TTC549 (cell line): Measurements from ENCODE around the gene MRPL10.
A peak's percentile ranks its signal among the peaks of the same experiment; 100 is the strongest.

Source experiments
- FAIRE-seq: peaks from 2 replicates; lab custom pipeline; 2012; peaks lifted over from hg19 to GRCh38; lab: Jason Lieb, UNC

Gene MRPL10

DNA sequence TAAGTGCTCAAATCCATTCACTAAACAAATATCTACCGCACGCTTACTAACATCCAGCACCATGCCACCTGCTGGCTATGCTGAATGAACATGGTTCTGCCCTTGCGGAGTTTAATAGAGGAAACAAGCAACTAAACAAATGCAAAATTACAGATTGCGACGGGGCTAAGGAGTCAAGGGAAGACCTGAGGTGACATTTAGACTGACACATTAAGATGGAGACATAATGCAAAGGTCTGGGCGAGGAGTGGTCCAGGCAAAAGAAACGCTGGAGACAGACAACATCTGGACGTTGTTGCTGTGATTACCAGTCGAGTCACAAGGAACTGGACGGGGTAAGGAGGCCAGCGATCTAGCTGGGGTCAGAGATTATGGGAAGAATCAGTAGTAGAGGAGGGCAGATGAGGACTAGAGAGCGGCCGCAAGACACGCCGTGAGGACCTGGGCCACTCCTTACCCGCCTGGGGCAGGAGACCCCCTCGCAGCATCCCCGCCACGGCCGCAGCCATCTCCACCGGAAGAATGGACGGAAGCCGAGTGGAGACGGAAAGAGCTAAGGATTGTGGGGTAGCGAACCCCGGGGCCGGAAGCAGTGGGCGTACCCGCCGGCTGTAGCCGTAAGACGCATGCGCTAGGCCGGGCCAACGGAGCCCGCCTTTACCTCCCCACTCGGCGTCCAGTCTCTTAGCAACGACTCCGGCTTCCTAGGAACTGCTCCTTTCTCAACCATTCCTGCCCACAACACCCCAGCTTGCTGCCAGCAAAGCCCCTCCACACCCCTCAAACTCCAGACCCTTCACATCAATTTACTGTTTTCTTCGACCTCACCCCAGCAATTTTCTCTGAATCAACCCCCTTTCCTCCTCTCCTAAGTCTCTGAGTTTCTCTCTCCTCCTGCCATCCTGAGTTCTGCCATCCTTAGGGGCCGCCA is at the start of gene MRPL10, which contains the start of gene LRRC46:
TSS of gene MRPL10 (minus strand) at position 539 of the 931 bp plus-strand sequence. CDS start at position 509, 30 bp downstream.
TSS of gene LRRC46 (plus strand) at position 668 of the 931 bp plus-strand sequence. CDS start 320 bp downstream, outside the sequence.
- FAIRE-seq: peak; percentile 31

- FAIRE-seq: no peak
Observed at GRCh38 chr17:47879776-47880454, 48.6 kb upstream of the MRPL10 start.

DNA sequence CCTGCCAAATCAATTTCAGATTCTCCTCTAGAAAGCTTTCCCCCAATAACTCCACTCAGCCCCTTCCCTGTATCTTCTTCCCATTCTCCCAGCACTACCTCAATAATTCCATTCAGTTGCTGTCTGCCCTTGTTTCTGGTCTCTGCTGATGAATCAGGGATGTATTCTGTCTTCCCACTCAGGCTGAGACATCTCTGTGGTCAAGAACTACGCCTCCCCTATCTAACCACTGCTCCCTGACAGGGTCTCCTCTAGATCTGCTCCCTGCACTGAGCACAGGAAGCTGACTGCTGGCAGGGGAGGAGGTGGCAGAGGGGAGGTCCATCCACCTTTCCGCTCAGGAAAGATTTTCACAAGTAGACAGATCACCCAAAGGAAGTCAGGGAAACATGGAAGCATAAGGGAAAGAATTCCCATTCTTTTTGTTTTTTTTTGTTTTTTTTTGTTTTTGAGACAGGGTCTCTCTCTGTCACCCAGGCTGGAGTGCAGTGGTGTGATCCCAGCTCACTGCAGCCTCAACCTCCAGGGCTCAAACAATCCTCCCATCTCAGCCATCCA is 47.8 kb upstream of the MRPL10 start:
- FAIRE-seq: no peak

- no peak for FAIRE-seq
Observed at GRCh38 chr17:47878203-47879027, 47.1 kb upstream of the MRPL10 start.

- no peak for FAIRE-seq
Observed at GRCh38 chr17:47877368-47878034, 46.2 kb upstream of the MRPL10 start.

DNA sequence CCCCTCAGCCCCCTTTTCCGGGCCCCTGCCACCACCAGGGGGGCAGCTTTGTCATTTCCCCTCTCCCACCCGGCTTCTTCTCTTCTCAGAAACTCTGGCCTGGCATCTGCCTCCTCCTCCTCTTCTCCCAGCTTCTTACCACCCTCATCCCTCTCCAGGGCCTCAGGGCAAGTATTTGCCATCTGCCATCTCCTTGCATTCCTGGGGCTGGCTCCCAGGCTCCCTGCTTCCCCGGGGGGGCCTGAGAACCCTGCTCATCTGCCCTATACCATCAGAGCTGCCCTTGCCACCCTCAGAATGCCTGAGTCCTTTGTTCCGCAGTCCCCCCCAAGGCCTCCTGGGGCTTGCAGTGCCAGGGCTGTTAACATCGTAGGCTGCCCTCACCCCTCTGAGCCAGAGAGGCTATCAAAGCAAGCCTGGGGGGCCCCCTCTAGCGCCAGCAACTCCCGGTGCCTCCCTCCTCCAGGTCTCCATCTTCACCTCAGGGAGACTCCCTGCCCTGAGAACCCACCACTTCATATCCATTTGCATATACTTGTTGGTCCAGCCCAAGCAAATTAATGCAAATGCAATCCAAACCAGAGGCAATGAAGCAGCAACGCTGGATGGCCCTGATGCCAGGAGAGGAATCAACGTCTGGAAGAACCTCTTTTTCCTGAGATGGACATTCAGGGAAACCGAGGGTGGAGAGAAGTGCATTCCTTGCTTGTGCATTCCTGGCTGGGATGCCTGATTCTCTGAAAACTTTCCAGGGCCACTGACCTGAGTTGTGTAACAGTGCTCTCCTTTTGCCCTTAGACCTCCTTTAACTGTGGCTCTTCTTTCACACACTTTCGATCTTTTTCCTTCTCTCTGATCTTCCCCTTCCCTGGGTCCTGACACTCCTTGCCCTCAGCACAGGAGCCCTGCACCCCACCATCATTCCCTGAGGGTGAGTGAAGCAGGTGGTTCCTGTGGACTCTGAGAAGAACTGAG is 44.0 kb upstream of the MRPL10 start:
- no peak for FAIRE-seq

- FAIRE-seq: no peak
Observed at GRCh38 chr17:47873200-47874090, 42.1 kb upstream of the MRPL10 start.

DNA sequence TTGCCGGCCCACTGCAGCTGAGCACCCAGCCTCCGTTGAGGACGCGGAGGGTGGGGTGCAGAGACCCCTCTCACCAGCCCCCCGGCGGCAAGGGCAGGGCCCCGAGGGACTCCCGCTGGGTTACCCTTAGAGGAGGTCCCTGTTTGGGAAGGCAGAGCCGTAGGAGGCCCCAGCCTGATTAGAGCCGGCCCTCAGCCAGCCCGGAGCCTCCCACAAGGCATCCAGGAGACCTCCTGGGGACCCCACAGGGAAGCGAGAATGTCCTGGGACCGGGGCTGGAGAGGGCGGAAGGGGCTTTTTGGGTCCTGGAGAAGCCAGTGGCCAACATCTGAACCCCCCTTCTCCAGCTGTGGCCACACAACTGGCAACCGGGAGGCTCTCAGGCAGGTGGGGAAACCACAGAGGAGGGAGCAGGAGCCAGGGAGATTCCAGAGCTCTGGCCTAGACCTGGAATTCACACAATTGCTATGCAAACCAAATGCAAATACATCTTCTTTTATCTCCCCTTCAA is 41.4 kb upstream of the MRPL10 start:
- FAIRE-seq: no peak

DNA sequence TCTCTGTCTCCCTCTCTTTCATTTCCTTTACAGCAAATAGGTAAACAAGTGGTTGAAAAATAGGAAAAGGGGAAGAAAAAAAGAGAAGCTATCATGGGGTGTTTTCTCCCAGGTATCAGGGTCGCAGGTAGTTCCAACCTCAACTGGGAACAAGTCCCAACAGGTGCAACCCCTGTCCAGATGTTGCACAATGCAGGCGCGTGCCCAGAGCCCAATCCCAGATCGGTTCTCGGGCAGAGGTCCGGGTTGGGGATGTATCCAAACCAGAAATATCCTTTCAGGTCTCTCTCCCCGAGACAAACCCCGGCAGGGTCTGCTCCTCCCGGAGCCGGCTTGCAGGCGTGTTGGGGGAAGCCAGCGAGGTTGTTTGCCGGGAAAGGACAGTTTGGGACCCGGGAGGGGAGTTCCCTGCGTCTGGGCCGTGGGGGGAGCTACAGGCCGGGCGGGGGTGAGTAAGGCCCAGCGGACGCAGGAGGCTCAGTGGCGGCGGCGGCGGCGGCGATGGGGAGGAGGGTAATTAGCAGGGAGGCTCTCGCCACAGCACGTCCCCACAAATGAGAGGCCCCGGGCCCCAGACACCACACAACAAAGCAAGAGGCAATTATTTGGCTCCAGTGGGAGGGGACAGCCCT is 40.8 kb upstream of the MRPL10 start:
- FAIRE-seq: no peak

DNA sequence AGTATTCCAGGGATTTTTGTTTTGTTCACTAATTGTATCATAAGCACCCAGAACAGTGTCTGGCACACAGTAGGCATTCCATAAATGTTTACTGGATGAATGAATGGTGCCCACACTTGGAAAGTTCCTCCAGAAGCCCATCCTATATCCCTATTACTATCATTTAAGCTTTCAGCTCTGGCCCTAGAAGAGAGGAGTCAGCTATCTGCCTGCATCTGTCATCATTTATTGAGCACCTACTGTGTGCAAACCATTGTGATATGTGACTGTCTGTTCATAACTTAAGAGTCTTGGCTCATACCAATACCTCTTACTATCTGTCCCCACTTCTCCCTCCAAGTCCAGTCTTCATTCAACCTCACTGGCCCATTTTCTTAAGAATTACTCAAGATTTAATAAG is 39.7 kb upstream of the MRPL10 start:
- FAIRE-seq: no peak

GRCh38 chr17:47870056-47870455 is 38.7 kb upstream of the MRPL10 start:
- FAIRE-seq: no peak

GRCh38 chr17:47869114-47869513 is 37.8 kb upstream of the MRPL10 start:
- no peak for FAIRE-seq

DNA sequence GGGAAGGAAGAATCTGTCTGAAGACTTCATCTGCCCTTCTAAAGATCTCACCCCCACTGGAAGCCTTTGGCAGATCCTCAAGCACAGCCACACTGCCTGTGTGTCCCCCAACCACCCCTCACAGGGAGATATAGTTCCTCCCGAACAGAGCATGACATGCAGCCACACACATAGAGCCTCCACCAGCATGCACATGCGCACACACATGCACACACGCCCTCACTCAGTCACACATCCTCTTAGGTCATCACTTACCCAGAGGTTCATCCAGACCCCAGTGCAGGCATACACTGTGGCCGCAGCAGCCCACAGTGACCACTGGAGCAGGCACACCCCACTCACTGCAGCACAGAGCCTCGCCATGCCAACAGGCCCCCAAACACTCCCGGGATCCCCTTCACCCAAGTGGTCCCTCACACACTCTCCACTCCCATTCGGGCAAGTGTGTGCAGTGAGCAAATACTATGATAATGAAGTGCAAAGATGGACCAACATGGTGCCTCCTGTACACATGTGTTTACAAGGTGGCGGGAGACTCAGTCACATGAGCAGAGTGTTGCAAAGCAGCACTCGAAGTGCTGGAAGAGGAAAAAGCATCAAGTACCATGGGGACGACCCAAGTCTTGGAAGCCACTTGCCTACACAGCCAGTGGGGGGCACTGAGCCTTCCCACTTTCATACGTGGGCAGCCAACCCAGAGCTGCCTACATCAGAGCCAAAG is 36.6 kb upstream of the MRPL10 start:
- FAIRE-seq: no peak

DNA sequence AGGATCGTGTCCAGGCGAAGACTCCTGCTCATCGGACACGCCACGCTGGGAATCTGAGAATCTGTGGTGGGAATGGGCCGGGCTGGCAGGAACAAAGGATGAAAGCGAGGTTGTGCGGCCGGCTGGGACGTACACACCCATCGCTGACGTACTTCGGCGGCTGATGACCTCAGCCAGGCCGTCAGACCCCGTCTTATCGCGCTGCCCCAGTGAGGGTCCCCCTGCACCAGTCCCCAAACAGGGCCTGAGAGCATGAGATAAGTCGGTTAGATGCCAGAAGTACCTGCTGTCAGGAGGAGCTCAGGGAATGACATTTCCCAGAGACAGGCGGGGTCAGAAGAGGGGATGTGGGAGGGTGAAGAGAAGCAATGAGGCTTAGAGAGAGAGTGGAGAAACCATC is 35.6 kb upstream of the MRPL10 start:
- FAIRE-seq: no peak

GRCh38 chr17:47864791-47865216 is 33.5 kb upstream of the MRPL10 start:
- no peak for FAIRE-seq

DNA sequence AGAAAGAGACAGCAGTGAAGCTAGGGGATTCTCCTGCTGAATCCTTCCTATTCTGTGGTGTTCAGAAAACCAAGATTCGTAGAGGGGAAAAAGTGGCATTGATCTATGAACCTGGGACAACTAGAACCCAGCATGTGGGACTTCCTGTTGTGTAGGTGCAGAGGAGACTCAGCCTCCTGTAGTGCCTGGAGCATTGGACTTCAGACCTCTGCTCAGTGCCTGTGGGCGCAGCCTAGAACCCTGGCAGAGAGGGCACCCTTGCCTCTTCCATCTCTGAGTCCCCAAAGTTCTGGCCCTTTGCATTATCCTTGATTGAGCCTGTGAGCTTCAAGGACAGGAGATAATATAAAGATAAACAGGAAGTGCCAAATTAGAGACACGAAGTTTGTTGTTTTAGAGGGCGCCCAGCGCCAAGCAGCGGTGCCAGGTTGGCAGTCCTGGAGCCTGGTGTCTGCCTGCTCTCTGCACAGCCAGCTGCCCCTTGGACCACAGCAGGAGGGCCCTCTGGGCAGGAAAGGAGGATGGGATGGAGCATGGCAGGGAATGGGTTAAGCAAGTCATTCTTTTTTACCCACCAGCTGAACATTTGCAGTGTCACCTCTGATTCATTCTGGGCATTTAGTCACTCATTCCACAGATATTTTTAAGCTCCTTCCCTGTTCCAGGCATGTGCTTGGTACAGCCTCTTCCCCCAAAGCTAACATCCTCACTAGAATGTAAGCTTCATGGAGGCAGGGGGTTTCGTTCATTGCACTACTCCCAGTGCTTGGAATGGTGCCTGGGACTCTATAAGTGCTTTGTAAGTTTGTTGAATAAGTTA is 31.5 kb upstream of the MRPL10 start:
- no peak for FAIRE-seq

DNA sequence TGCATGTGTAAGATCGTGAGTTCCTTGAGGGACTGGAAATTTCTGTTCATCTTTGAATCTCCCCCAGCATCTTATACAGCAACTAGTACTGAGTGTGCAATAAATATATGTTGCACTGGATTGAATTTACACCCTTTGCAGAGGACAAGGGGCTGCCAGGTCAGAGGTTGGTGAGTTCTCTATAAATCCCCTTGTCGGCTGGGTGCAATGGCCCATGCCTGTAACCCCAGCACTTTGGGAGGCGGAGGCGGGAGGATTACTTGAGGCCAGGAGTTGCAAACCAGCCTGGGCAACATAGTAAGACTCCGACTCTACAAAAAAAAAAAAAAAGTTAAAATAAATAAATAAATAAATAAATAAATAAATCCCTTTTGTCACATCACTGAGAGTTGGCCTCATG is 29.0 kb upstream of the MRPL10 start:
- FAIRE-seq: no peak
